OCI-LY1 (cell line): ENCODE results near the gene STRBP.

Experiments used
- EZH2 ChIP-seq: fragments of 200-600 bp; sonication (generic), shearing (Covaris generic); IDR thresholded peaks from 2 replicates; pipeline ENCODE4 v1.8.0; 2017; ENCODE audit warnings: borderline replicate concordance, mixed run types, mild to moderate bottlenecking, antibody characterized with exemption, low read length, moderate library complexity, mixed read lengths
- TF ChIP-seq, protein P1 (sequence below): fragments of 200-600 bp; sonication (generic), shearing (Covaris generic); IDR thresholded peaks from 2 replicates; pipeline ENCODE4 v1.5.1; 2017; ENCODE audit warnings: mild to moderate bottlenecking, antibody characterized with exemption, low read length, moderate library complexity, mixed read lengths

GRCh38 chr9:123238365-123238764 is 30.0 kb downstream of the STRBP start:
- TF ChIP-seq, protein P1, sequence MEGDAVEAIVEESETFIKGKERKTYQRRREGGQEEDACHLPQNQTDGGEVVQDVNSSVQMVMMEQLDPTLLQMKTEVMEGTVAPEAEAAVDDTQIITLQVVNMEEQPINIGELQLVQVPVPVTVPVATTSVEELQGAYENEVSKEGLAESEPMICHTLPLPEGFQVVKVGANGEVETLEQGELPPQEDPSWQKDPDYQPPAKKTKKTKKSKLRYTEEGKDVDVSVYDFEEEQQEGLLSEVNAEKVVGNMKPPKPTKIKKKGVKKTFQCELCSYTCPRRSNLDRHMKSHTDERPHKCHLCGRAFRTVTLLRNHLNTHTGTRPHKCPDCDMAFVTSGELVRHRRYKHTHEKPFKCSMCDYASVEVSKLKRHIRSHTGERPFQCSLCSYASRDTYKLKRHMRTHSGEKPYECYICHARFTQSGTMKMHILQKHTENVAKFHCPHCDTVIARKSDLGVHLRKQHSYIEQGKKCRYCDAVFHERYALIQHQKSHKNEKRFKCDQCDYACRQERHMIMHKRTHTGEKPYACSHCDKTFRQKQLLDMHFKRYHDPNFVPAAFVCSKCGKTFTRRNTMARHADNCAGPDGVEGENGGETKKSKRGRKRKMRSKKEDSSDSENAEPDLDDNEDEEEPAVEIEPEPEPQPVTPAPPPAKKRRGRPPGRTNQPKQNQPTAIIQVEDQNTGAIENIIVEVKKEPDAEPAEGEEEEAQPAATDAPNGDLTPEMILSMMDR = no peak
- TF ChIP-seq EZH2 = no peak
